Mononuclear cell (primary cell): ENCODE data around the gene ABCA7. TPM values are rescaled to one million over a fixed set of nuclear protein-coding genes. Genes with fewer than 3 reads are reported as not detected.
A peak's percentile ranks its signal among the peaks of the same experiment; 100 is the strongest.

Source experiments
- H3K27me3 ChIP-seq: 2 replicates; pipeline ENCODE4 v1.6.0; 2011; ENCODE audit warnings: low read length, control low read depth; ENCODE audit not compliant: insufficient read depth
- H3K4me1 ChIP-seq: 2 replicates; pipeline ENCODE4 v1.5.1; 2011; ENCODE audit warnings: mild to moderate bottlenecking, low read length, control low read depth; ENCODE audit not compliant: insufficient read depth
- H3K4me3 ChIP-seq: 2 replicates; pipeline ENCODE4 v1.5.1; 2011; ENCODE audit warnings: mild to moderate bottlenecking, low read length, moderate library complexity
- H3K9me3 ChIP-seq: 2 replicates; pipeline ENCODE4 v1.5.1; 2011; ENCODE audit warnings: low read depth, mild to moderate bottlenecking, control low read depth, low read length
- total RNA-seq: library from RNA; depleted of rRNA; stranded (reverse); fragments of >200 nt; gene quantifications from one replicate; pipeline ENCODE4 v1.2.3, GENCODE V29; 2012

The ABCA7 gene
- total RNA-seq, 1 donor: 28.2 TPM

DNA sequence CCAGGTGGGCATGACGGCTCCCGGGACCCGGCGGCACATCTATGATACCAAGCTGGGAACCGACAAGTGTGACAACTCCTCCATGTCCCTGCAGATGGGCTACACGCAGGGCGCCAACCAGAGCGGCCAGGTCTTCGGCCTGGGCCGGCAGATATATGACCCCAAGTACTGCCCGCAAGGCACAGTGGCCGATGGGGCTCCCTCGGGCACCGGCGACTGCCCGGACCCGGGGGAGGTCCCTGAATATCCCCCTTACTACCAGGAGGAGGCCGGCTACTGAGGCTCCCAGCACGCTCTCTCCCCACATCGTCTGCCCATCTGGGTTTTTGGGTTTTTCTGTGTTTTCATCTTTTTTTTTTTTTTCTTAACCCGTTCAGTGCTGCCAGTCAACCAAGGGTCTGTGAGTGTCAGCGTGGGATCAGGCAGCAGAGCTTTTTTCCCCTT lies 2.3 kb upstream of the ABCA7 start:
- H3K27me3 ChIP-seq: no peaks in the 10 kb centered on the region
- H3K9me3 ChIP-seq: no peaks in the 10 kb centered on the region
- H3K4me3 ChIP-seq: peak overlapping the region; percentile 23
- H3K4me1 ChIP-seq: peaks cover 63% of the 10 kb centered on the region

DNA sequence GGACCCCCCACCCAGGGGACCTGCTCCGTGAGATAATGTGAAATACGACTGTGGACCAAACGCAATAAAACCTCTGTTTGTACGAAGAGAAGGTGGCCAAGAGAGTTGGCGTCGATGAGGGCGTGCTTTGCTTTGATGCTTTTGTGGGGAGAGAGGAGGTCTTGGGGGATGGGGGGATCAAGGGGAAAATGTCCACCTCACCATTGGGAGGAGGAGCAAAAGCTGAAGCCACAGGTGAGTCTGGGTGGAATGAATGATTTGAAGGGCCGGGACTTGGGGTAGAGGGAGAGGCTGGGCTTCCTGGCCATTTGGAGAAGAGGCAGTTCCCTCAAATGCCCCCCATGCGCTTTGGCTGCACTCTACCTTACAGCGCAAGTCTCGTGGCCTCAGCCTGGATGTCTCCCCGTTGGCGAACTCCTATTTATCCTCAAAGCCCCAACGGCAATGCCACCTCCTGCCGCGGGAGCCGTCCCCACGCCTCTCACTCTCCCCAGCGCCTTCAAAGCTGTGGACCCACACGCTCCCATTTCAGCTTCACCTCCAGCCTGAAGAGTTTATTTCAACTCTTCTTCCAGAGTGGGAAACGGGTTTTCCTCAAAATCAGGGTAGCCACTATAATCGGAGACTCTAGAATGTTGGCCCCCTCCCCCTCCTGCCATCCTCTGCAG lies 795 bp upstream of the ABCA7 start:
- Histone ChIP-seq H3K27me3 (no peaks in the 10 kb centered on the region), H3K4me3 (peak overlapping the region; percentile 89), H3K4me1 (peaks cover 63% of the 10 kb centered on the region), H3K9me3 (no peaks in the 10 kb centered on the region)

DNA sequence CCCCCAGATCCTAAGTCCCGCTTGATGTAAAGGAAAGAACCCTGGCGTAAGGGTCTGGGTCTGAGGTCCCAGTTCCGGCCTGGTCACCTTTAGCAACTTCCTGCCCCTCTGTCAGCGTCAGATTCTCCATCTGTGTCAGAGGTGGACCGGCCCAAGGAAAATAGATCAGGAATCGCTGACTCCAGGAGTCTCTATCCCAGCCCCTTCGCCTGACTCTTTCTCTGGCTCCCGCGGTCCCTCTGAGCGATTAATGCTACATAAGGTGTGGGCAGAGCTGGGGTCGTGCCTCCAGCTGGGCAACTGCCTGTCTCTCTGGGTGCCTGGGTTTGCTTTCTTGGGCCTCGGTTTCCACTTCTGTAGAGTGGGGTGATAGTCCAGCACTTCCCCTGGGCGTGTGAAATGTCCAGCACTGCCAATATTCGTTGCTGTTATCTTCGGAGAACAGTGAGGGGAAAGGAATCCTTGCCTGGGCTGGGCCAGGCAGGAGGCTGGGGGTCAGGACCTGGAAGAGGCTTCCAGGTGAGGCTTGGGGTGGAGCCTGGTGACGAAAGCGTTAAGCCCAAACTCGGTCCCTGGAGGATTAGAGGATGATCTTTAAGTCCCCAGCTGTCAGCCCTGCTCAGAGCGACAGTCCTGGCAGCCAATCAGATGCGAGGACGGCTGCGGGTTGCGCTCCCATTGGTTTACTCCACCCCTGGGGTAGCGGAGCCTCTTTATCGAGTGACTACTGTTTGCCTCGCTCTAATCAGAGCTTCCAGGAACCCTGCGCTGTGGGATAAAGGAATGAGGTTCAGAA lies 767 bp downstream of the ABCA7 start:
- H3K4me1 ChIP-seq: peaks cover 63% of the 10 kb centered on the region
- no peaks in the 10 kb centered on the region for H3K9me3 ChIP-seq
- no peaks in the 10 kb centered on the region for H3K27me3 ChIP-seq
- H3K4me3 ChIP-seq: peak overlapping the region; percentile 89

DNA sequence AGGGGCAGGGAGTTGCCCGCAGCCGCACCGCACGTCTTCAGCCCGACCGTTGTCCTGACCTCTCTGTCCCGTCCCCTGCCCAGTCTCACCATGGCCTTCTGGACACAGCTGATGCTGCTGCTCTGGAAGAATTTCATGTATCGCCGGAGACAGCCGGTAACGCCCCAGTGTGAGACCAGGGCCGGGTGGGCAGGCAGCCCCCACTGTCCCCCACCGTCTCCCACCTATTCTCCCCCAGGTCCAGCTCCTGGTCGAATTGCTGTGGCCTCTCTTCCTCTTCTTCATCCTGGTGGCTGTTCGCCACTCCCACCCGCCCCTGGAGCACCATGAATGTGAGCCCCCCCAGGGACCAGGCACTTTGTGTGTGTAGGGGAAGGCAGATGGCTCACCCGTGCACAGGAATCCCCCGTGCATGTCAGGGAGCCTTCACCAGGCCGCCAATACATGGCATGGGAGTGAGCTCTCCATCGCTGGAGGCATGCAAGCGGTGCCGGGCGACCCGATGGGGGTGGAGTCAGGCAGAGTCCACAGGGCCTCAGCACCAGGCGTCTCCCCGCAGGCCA lies 1.4 kb downstream of the ABCA7 start:
- H3K4me1 ChIP-seq: peaks cover 56% of the 10 kb centered on the region
- H3K4me3 ChIP-seq: peak overlapping the region; percentile 89
- H3K27me3 ChIP-seq: no peaks in the 10 kb centered on the region
- H3K9me3 ChIP-seq: no peaks in the 10 kb centered on the region

DNA sequence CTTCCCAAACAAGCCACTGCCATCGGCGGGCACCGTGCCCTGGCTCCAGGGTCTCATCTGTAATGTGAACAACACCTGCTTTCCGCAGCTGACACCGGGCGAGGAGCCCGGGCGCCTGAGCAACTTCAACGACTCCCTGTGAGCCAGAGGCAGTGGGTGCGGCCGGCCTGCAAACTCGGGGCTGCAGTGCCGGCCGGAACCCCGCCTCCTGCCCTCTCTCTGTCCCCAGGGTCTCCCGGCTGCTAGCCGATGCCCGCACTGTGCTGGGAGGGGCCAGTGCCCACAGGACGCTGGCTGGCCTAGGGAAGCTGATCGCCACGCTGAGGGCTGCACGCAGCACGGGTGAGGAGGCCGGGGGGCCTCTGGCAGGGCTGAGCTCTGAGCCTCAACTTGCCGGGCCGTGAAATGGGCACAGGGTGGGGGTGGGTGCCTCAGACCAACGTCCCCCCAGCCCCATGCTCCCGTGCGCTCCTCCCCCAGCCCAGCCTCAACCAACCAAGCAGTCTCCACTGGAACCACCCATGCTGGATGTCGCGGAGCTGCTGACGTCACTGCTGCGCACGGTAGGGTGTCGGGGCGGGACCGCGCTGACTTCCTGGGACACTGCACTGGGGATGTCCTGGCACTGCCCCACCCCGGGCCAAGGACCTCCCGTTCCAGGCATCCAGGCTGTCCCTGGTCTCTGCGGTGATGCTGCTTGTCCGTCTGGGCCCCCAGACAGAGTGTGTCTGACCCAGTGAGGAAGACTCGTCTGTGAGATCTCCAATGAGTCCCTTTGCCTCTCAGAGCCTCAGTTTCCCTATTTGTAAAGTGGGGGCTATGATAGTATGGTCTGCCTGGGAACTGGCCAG lies 2.2 kb downstream of the ABCA7 start:
- Histone ChIP-seq H3K4me3 (no peak overlapping the region), H3K4me1 (peaks cover 55% of the 10 kb centered on the region), H3K9me3 (no peaks in the 10 kb centered on the region), H3K27me3 (no peaks in the 10 kb centered on the region)

DNA sequence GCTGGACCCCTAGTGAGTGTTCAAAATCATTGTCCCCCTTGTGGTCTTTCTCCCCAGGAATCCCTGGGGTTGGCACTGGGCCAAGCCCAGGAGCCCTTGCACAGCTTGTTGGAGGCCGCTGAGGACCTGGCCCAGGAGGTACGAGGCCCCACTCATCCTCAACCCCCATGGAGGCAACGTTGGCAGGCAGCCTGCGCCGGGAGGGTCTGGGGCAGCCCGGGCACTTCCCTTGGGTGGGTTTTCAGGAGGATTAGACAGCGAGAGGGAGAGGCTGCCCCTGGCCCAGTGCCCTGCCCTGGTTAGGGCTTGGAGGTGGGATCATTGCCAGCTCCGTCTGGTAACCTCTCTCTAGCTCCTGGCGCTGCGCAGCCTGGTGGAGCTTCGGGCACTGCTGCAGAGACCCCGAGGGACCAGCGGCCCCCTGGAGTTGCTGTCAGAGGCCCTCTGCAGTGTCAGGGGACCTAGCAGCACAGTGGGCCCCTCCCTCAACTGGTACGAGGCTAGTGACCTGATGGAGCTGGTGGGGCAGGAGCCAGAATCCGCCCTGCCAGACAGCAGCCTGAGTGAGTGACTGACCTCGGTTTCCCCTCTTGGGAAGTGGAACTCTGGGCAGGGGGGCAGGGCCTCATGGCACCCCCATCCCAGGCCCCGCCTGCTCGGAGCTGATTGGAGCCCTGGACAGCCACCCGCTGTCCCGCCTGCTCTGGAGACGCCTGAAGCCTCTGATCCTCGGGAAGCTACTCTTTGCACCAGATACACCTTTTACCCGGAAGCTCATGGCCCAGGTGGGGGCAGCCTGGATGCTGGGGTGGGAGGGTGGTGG lies 3.0 kb downstream of the ABCA7 start:
- H3K4me3 ChIP-seq: no peak overlapping the region
- H3K4me1 ChIP-seq: peaks cover 48% of the 10 kb centered on the region
- H3K27me3 ChIP-seq: no peaks in the 10 kb centered on the region
- no peaks in the 10 kb centered on the region for H3K9me3 ChIP-seq

DNA sequence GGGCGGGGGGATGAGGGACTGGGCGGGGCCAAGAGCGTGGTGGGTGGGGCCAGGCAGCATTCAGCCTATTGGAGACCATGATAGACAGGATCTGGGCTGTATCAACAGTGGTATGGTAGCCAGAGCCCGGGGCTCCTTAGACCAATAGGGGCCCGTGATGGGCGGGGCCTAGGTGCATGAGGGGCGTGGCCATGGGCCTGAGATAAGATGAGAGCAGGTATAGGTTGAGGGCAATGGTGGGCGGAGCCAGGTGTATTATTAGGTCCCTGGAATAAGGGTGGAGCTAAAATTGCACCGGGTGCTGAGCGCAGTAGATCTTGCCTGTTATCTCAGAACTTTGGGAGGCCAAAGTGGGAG lies 5.3 kb downstream of the ABCA7 start:
- no peaks in the 10 kb centered on the region for H3K9me3 ChIP-seq
- no peak overlapping the region for H3K4me3 ChIP-seq
- peaks cover 28% of the 10 kb centered on the region for H3K4me1 ChIP-seq
- no peaks in the 10 kb centered on the region for H3K27me3 ChIP-seq

DNA sequence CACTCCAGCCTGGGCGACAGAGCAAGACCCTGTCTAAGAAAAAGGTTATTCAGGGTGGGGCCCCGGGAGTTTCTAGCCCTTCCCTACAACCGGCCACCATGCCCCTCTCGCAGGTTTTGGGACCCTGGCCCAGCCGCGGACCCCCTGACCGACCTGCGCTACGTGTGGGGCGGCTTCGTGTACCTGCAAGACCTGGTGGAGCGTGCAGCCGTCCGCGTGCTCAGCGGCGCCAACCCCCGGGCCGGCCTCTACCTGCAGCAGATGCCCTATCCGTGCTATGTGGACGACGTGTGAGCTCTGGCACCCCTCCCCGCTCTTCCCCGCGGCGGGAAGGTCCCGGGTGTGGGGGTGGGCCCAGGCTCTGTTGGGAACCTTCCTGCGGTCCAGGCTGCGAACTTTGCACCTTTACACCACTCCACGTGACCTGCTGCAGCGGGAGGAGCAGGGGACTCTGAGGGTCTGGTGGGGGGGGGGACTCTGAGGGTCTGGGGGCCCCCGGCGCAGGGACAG lies 6.3 kb downstream of the ABCA7 start:
- H3K27me3 ChIP-seq: no peaks in the 10 kb centered on the region
- peaks cover 18% of the 10 kb centered on the region for H3K4me1 ChIP-seq
- H3K4me3 ChIP-seq: no peak overlapping the region
- no peaks in the 10 kb centered on the region for H3K9me3 ChIP-seq

DNA sequence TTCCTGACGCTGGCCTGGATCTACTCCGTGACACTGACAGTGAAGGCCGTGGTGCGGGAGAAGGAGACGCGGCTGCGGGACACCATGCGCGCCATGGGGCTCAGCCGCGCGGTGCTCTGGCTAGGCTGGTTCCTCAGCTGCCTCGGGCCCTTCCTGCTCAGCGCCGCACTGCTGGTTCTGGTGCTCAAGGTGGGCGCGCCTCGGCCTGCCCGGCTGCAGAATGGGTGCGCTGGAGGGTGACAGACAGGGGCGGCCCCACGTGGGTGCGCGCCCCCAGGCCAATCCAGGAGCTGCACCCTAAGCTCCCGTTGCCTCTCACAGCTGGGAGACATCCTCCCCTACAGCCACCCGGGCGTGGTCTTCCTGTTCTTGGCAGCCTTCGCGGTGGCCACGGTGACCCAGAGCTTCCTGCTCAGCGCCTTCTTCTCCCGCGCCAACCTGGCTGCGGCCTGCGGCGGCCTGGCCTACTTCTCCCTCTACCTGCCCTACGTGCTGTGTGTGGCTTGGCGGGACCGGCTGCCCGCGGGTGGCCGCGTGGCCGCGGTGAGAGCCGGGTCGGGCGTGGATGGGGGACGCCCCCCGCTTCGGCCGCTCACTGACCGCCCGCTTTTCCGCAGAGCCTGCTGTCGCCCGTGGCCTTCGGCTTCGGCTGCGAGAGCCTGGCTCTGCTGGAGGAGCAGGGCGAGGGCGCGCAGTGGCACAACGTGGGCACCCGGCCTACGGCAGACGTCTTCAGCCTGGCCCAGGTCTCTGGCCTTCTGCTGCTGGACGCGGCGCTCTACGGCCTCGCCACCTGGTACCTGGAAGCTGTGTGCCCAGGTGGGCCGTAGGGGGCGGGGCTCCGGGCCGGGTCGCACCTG lies 7.2 kb downstream of the ABCA7 start:
- Histone ChIP-seq H3K27me3 (no peaks in the 10 kb centered on the region), H3K9me3 (no peaks in the 10 kb centered on the region), H3K4me1 (peaks cover 9% of the 10 kb centered on the region), H3K4me3 (no peak overlapping the region)

DNA sequence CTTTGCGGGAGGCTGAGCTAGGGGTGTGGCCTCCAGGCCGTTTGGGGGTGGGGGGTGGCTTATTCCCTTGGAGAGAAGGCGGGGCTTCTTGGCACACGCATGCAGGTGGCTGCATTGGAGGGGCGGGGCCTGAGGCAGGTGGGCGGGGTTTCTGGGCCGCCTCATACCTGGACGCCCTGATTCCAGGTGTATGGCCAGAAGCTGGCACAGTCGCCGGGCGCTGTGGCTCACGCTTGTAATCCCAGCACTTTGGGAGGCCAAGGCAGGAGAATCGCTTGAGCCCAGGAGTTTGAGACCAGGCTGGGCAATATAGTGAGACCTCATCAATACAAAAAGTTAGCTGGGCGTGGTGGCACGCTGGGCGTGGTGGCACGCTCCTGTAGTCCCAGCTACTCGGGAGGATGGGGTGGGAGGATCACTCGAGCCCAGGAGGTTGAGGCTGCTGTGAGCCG lies 7.8 kb downstream of the ABCA7 start:
- peaks cover 6% of the 10 kb centered on the region for H3K4me1 ChIP-seq
- no peaks in the 10 kb centered on the region for H3K27me3 ChIP-seq
- H3K4me3 ChIP-seq: no peak overlapping the region
- H3K9me3 ChIP-seq: no peaks in the 10 kb centered on the region

DNA sequence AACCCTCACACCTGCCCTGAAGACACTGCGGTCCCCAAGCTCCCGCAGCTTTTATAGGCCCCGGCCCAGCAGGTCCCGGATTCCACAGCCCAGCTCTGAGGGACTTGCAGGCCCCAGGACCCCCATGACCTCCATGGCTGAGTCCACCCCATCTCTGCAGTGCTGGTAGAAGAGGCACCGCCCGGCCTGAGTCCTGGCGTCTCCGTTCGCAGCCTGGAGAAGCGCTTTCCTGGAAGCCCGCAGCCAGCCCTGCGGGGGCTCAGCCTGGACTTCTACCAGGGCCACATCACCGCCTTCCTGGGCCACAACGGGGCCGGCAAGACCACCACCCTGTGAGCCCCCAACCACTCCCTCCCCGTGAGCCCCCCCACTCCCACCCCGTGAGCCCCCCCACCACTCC lies 9.2 kb downstream of the ABCA7 start:
- H3K4me1 ChIP-seq: peaks cover 6% of the 10 kb centered on the region
- no peaks in the 10 kb centered on the region for H3K27me3 ChIP-seq
- H3K4me3 ChIP-seq: no peak overlapping the region
- no peaks in the 10 kb centered on the region for H3K9me3 ChIP-seq

DNA sequence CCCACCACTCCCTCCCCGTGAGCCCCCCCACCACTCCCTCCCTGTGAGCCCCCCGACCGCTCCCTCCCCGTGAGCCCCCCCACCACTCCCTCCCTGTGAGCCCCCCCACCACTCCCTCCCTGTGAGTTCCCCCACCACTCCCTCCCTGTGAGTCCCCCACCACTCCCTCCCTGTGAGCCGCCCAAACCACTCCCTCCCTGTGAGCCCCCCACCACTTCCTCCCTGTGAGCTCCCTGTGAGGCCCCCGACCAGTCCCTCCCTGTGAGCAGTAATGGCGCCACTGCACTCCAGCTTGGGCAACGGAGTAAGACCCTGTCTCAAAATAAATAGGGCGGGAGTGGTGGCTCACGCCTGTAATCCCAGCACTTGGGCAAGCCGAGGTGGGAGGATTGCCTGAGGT lies 9.9 kb downstream of the ABCA7 start:
- H3K4me3 ChIP-seq: no peak overlapping the region
- H3K9me3 ChIP-seq: no peaks in the 10 kb centered on the region
- no peaks in the 10 kb centered on the region for H3K27me3 ChIP-seq
- peaks cover 6% of the 10 kb centered on the region for H3K4me1 ChIP-seq

DNA sequence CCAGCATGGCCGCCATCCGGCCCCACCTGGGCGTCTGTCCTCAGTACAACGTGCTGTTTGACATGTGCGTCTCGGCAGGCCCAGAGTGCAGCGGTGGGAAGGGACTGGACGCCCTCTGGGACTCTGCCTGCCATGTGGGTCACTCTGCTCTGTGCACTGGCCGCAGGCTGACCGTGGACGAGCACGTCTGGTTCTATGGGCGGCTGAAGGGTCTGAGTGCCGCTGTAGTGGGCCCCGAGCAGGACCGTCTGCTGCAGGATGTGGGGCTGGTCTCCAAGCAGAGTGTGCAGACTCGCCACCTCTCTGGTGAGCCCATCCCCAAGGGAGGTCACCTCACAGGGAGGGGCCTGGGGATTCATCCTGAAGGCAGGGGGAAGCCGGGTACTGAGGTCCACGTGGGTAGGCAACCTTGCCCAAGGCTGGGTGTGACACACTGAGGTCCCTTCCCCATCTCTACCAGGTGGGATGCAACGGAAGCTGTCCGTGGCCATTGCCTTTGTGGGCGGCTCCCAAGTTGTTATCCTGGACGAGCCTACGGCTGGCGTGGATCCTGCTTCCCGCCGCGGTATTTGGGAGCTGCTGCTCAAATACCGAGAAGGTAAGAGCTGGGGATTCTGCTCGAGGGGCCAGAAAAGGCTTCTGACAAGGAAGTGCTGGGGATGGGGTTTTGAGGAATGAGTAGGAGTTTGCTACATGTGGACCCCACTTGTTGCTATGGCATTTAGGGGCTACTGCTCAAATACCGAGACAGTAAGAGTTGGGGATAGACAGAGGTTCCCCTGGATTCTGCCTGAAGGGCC lies 11.3 kb downstream of the ABCA7 start:
- no peaks in the 10 kb centered on the region for H3K9me3 ChIP-seq
- no peak overlapping the region for H3K4me3 ChIP-seq
- no peaks in the 10 kb centered on the region for H3K27me3 ChIP-seq
- H3K4me1 ChIP-seq: peaks cover 6% of the 10 kb centered on the region
